SU-DHL-6 (cell line): ENCODE measurements around the gene KHSRP.

Source experiments
- CTCF ChIP-seq: fragments of 200-600 bp; sonication (generic); IDR thresholded peaks from one replicate; pipeline ENCODE4 v1.5.1; 2017; ENCODE audit warnings: antibody characterized with exemption, mild to moderate bottlenecking, low read length, moderate library complexity; ENCODE audit not compliant: insufficient read depth, poor library complexity, severe bottlenecking
- EZH2phosphoT487 ChIP-seq: fragments of 200-600 bp; sonication (generic), shearing (Covaris generic); conservative IDR thresholded peaks from 2 replicates; pipeline ENCODE4 v1.6.1; 2018; ENCODE audit warnings: mild to moderate bottlenecking, antibody characterized with exemption, low read length, moderate library complexity, mixed read lengths

- TF ChIP-seq CTCF (no peak), EZH2phosphoT487 (no peak)
Measured at GRCh38 chr19:6378041-6378440, 46.6 kb downstream of the KHSRP start.
